SK-N-SH (cell line): Measurements from ENCODE around the gene MAGI3. TPM values are rescaled to one million over a fixed set of nuclear protein-coding genes. Genes with fewer than 3 reads are reported as not detected.
A peak's percentile ranks its signal among the peaks of the same experiment; 100 is the strongest.

Experiments used
- CTCF ChIA-PET: fragments of 300-600, 350-600 bp; formaldehyde crosslinking; extraction: SDS; loops from one replicate; lab custom pipeline; 2021; lab: Yijun Ruan, JAX
- POLR2A ChIA-PET: fragments of 350-600 bp; sonication (Branson Sonifier 250); formaldehyde crosslinking; extraction: SDS; loops from one replicate; lab custom pipeline; 2020; ENCODE audit warnings: antibody characterized with exemption, inconsistent platforms; lab: Yijun Ruan, JAX
- DNase-seq: peaks from one replicate; pipeline ENCODE4 v3.0.0; 2012
- H2AFZ ChIP-seq: fragments of 200-600 bp; sonication (generic); 2 replicates; pipeline ENCODE4 v1.8.1; 2016; ENCODE audit warnings: antibody characterized with exemption, mild to moderate bottlenecking, low read depth
- H3F3A ChIP-seq: fragments of 200-600 bp; sonication (generic); replicated peaks from 2 replicates; pipeline ENCODE3; 2016; ENCODE audit warnings: antibody characterized with exemption, mild to moderate bottlenecking; ENCODE audit not compliant: insufficient read depth
- H3K27ac ChIP-seq, 2 experiments: fragments of 200-500 bp in 1 of 2; fragments of 200-600 bp in 1 of 2; sonication (Bioruptor generic) in 1 of 2; sonication (generic), shearing (Covaris generic) in 1 of 2; 2 replicates each; pipeline versions ENCODE4 v1.5.1 to v1.6.1; 2014 to 2016; ENCODE audit warnings: low read depth in 2 of 2, inconsistent platforms in 1 of 2, low read length in 1 of 2, mild to moderate bottlenecking in 1 of 2, mixed read lengths in 1 of 2
- H3K27me3 ChIP-seq: fragments of 200-600 bp; sonication (generic), shearing (Covaris generic); 2 replicates; pipeline ENCODE4 v1.6.1; 2016; ENCODE audit warnings: mixed run types; ENCODE audit not compliant: insufficient read depth
- H3K36me3 ChIP-seq, 2 experiments: fragments of 200-500 bp in 1 of 2; fragments of 200-600 bp in 1 of 2; sonication (Bioruptor generic) in 1 of 2; sonication (generic) in 1 of 2; replicated peaks in 1 of 2; 2 replicates each; pipeline versions ENCODE3 to v1.5.1; 2014 to 2016; ENCODE audit warnings: low read length in 1 of 2, mild to moderate bottlenecking in 1 of 2; ENCODE audit not compliant: insufficient read depth in 2 of 2, control insufficient read depth in 1 of 2
- H3K4me1 ChIP-seq, 2 experiments: fragments of 200-500 bp in 1 of 2; fragments of 200-600 bp in 1 of 2; sonication (Bioruptor generic) in 1 of 2; sonication (generic), shearing (Covaris generic) in 1 of 2; 2 replicates each; pipeline versions ENCODE4 v1.5.1 to v1.6.1; 2014 to 2016; ENCODE audit warnings: low read depth in 1 of 2, low read length in 1 of 2, mixed run types in 1 of 2; ENCODE audit not compliant: insufficient read depth in 2 of 2, control insufficient read depth in 1 of 2
- H3K4me2 ChIP-seq: fragments of 200-600 bp; sonication (generic), shearing (Covaris generic); 2 replicates; pipeline ENCODE4 v1.6.1; 2017; ENCODE audit warnings: mixed run types
- H3K4me3 ChIP-seq, 2 experiments: fragments of 200-500 bp in 1 of 2; fragments of 200-600 bp in 1 of 2; sonication (Bioruptor generic) in 1 of 2; sonication (generic), shearing (Covaris generic) in 1 of 2; 2 replicates each; pipeline versions ENCODE4 v1.5.1 to v1.8.1; 2014 to 2016; ENCODE audit warnings: low read depth in 2 of 2, inconsistent platforms in 1 of 2, low read length in 1 of 2, mild to moderate bottlenecking in 1 of 2, mixed read lengths in 1 of 2, moderate library complexity in 1 of 2
- H3K79me2 ChIP-seq: fragments of 200-600 bp; sonication (generic); 2 replicates; pipeline ENCODE4 v1.8.1; 2017; ENCODE audit warnings: mild to moderate bottlenecking; ENCODE audit not compliant: insufficient read depth
- H3K9ac ChIP-seq: fragments of 200-600 bp; sonication (generic); 2 replicates; pipeline ENCODE4 v1.6.1; 2017; ENCODE audit warnings: mixed run types
- H3K9me2 ChIP-seq: fragments of 200-600 bp; sonication (generic); 2 replicates; pipeline ENCODE4 v1.6.1; 2017; ENCODE audit warnings: mixed run types
- H3K9me3 ChIP-seq: fragments of 200-600 bp; sonication (generic); 2 replicates; pipeline ENCODE4 v1.6.1; 2017; ENCODE audit warnings: mixed run types, mild to moderate bottlenecking, moderate library complexity
- H4K20me1 ChIP-seq: fragments of 200-600 bp; sonication (generic); 2 replicates; pipeline ENCODE4 v1.6.1; 2017; ENCODE audit warnings: mild to moderate bottlenecking, mixed run types; ENCODE audit not compliant: insufficient read depth
- ELF1 ChIP-seq: IDR thresholded peaks from 2 replicates; pipeline ENCODE4 v1.4.0; 2012
- FOSL2 ChIP-seq: IDR thresholded peaks from 2 replicates; pipeline ENCODE4 v1.4.0; 2012; ENCODE audit warnings: low read depth, mild to moderate bottlenecking, moderate library complexity, borderline replicate concordance
- FOXM1 ChIP-seq: IDR thresholded peaks from 2 replicates; pipeline ENCODE4 v1.4.0; 2012; ENCODE audit warnings: low read depth, mild to moderate bottlenecking
- GATA2 ChIP-seq: sonication (generic); formaldehyde crosslinking; IDR thresholded peaks from 2 replicates; pipeline ENCODE4 v1.5.0; 2020; ENCODE audit warnings: mild to moderate bottlenecking, missing genetic modification reagents
- IRF3 ChIP-seq: fragments of 150-350 bp; IDR thresholded peaks from 2 replicates; pipeline ENCODE4 v1.6.1; 2016; ENCODE audit warnings: mild to moderate bottlenecking, low read depth, low read length
- NFIC ChIP-seq: IDR thresholded peaks from 2 replicates; pipeline ENCODE4 v1.4.0; 2012; ENCODE audit warnings: borderline replicate concordance
- RXRA ChIP-seq: IDR thresholded peaks from 2 replicates; pipeline ENCODE4 v1.4.0; 2012; ENCODE audit warnings: low read depth, mild to moderate bottlenecking, borderline replicate concordance
- TAF1 ChIP-seq: IDR thresholded peaks from 2 replicates; pipeline ENCODE4 v1.6.1; 2012; ENCODE audit warnings: low read depth, mild to moderate bottlenecking, low read length, moderate library complexity, borderline replicate concordance
- TEAD4 ChIP-seq: IDR thresholded peaks from 2 replicates; pipeline ENCODE4 v1.4.0; 2012; ENCODE audit warnings: mild to moderate bottlenecking, borderline replicate concordance; ENCODE audit not compliant: insufficient read depth
- WGBS: methylation state at CpG from one replicate; pipeline ENCODE4 v1.1.6; 2017; ENCODE audit warnings: low lambda C conversion rate; 5-methylcytosine and 5-hydroxymethylcytosine counted together
- polyA plus RNA-seq, 3 experiments: library from polyadenylated mRNA; depleted of rRNA; stranded (reverse); fragments of >200 nt; gene quantifications; 2 replicates each; pipeline ENCODE4 v1.2.3, GENCODE V29; 2012
- TF ChIP-seq, protein P1 (sequence below): fragments of 200-600 bp; sonication (generic); IDR thresholded peaks from 2 replicates; pipeline ENCODE4 v1.6.1; 2017; ENCODE audit warnings: antibody characterized with exemption, mild to moderate bottlenecking, moderate library complexity
- TF ChIP-seq, protein P2 (sequence below): fragments of 150-350 bp; IDR thresholded peaks from 2 replicates; pipeline ENCODE4 v1.6.1; 2017; ENCODE audit warnings: antibody characterized with exemption, low read length, low read depth, borderline replicate concordance
- TF ChIP-seq, protein P3 (sequence below): IDR thresholded peaks from 2 replicates; pipeline ENCODE4; 2012

MAGI3 gene
- polyA plus RNA-seq, 1 of the 3 experiments (the other 2 are of a cell fraction) = 2.9 TPM

DNA sequence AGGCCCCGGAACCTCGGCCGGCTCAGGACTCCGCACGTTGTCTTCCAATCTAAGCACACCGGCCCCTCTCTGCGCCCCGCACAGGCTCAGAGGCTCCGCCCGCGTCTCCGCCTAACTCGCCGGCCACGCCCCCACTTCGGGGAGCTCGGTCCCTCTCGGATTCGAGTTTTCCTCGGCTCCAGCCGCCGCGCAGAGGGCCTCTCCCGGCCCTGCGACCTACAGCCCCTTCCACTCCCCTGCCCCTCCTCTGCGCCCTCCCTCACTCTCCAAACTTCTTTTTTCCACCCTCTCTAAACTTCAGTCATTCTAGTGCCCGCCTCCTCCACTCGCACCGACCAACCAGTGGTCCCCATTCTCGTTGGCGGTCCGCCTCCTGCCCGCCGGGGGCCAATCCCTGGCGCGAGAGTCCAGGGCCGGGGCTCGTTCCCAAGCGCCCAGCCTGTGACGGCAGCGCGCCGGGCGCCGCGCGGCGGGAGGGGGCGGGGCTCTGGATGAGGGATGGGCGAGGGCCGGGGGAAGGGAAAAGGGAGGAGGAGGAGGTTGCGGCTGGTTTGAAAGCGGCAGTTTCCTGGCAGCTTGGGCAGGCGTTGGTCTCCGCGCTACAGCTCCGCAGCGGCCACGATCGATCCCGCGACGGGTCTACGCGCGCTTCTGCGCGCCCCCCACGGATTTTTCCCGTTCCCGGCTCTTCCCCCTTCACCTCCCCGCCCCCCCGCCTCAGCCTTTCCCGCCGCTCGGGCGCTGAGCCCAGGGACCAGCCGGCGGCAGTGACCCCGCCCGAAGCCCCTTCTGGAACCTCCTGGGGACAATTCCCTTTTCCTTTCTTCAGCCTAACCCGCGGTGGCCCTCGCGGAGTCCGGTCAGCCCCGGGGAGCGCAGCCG, at the start of gene MAGI3 (continued):
- peak; percentile 77 for TF ChIP-seq IRF3
- no peak for TF ChIP-seq RXRA
- 0 out of 2 replicates have a peak, but pooled peaks have one; percentile 21 for TF ChIP-seq NFIC
- no peak for TF ChIP-seq GATA2 (CRISPR knock-in tag)
- TF ChIP-seq, protein P1, sequence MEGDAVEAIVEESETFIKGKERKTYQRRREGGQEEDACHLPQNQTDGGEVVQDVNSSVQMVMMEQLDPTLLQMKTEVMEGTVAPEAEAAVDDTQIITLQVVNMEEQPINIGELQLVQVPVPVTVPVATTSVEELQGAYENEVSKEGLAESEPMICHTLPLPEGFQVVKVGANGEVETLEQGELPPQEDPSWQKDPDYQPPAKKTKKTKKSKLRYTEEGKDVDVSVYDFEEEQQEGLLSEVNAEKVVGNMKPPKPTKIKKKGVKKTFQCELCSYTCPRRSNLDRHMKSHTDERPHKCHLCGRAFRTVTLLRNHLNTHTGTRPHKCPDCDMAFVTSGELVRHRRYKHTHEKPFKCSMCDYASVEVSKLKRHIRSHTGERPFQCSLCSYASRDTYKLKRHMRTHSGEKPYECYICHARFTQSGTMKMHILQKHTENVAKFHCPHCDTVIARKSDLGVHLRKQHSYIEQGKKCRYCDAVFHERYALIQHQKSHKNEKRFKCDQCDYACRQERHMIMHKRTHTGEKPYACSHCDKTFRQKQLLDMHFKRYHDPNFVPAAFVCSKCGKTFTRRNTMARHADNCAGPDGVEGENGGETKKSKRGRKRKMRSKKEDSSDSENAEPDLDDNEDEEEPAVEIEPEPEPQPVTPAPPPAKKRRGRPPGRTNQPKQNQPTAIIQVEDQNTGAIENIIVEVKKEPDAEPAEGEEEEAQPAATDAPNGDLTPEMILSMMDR = no peak
- TF ChIP-seq, protein P2, sequence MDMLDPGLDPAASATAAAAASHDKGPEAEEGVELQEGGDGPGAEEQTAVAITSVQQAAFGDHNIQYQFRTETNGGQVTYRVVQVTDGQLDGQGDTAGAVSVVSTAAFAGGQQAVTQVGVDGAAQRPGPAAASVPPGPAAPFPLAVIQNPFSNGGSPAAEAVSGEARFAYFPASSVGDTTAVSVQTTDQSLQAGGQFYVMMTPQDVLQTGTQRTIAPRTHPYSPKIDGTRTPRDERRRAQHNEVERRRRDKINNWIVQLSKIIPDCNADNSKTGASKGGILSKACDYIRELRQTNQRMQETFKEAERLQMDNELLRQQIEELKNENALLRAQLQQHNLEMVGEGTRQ = no peak
- TF ChIP-seq FOXM1 = no peak
- no peak for TF ChIP-seq TEAD4

- Histone ChIP-seq H3K4me3 (no peak overlapping the region), H3K4me2 (no peak overlapping the region), H3K9ac (no peak overlapping the region), H3K79me2 (no peaks in the 10 kb centered on the region), H3K27me3 (no peaks in the 10 kb centered on the region), H3K36me3 (no peaks in the 10 kb centered on the region), H3K9me3 (no peaks in the 10 kb centered on the region), H3K4me1 (no peaks in the 10 kb centered on the region), H3K9me2 (no peaks in the 10 kb centered on the region; the same call in 1 of the 2 replicates), H3K27ac (no peak overlapping the region), H2AFZ (no peak overlapping the region), H3F3A (no peaks in the 10 kb centered on the region), H4K20me1 (no peaks in the 10 kb centered on the region)
- DNase-seq = no peak
- ChIA-PET POLR2A (no interaction called here), CTCF (interaction anchor here (0.8 kb wide), 1 partner anchor 26 kb away, joined by 3 read pairs; no protein-coding TSS in a partner anchor)
- TF ChIP-seq, protein P3, sequence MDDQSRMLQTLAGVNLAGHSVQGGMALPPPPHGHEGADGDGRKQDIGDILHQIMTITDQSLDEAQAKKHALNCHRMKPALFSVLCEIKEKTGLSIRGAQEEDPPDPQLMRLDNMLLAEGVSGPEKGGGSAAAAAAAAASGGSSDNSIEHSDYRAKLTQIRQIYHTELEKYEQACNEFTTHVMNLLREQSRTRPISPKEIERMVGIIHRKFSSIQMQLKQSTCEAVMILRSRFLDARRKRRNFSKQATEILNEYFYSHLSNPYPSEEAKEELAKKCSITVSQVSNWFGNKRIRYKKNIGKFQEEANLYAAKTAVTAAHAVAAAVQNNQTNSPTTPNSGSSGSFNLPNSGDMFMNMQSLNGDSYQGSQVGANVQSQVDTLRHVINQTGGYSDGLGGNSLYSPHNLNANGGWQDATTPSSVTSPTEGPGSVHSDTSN = no peak
- TF ChIP-seq FOSL2 (peak; percentile 24; the same call in 1 of the 2 replicates), TAF1 (no peak), ELF1 (no peak)
- WGBS = 26% methylated on average over 2 of the region's 2 CpGs
Measured at GRCh38 chr1:113353580-113353979, 36.7 kb upstream of the MAGI3 start.
